Transverse colon (tissue), 4 donors: Measurements from ENCODE around the gene CENPF.

ENCODE experiments used
- CTCF ChIP-seq, 5 experiments: fragments of 200-600 bp in 3 of 5; fragments of 450-650 bp in 2 of 5; sonication (generic) in 3 of 5; IDR thresholded peaks; 1 replicate in 2 of 5; 2 replicates in 3 of 5; pipeline ENCODE4 v1.5.1; 2016 to 2017; ENCODE audit warnings: antibody characterized with exemption in 5 of 5, inconsistent platforms in 3 of 5, mild to moderate bottlenecking in 2 of 5, moderate library complexity in 1 of 5
- EP300 ChIP-seq: sonication (generic); formaldehyde crosslinking; IDR thresholded peaks from one replicate; pipeline ENCODE4 v1.6.1; 2017; ENCODE audit warnings: antibody characterized with exemption, low read depth
- POLR2A ChIP-seq: fragments of 450-650 bp; IDR thresholded peaks from one replicate; pipeline ENCODE4 v1.6.1; 2016; ENCODE audit warnings: antibody characterized with exemption, mild to moderate bottlenecking, moderate library complexity
- POLR2AphosphoS5 ChIP-seq, 3 donors: sonication (generic); formaldehyde crosslinking; IDR thresholded peaks; one replicate each; pipeline ENCODE4 v1.6.1; 2016; ENCODE audit warnings: antibody characterized with exemption in 3 of 3

DNA sequence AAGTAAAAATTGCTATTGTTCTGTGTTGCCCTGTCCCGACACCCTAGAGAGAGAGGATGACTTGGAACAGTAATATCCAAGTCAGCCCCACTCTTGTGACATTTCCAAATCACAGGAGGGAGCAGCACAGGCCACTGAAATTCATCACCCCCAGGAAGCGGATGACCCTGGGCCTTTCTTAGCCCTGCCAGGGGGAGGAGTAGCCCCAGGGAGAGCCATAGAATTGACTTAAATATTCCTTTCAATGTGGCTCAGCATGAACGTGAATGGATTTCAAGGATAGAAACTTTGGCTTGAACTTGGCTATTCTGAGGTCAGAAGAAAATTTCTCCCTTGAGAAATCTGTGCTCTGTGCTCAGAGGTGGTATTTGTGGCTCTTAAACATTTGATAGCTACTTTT is 80.6 kb downstream of the CENPF start:
- no peak for TF ChIP-seq CTCF (IDR thresholded peaks at IDR 0.05)
- no peak for TF ChIP-seq POLR2A
- no peak for TF ChIP-seq POLR2AphosphoS5 (IDR thresholded peaks at IDR 0.05)
- TF ChIP-seq EP300, result no peak
